Iris pigment epithelial cell (primary cell): ENCODE results near the gene SSUH2.
"Not testable (repeated sequence)": the region's sequence is repeated elsewhere in the genome, so short reads cannot be mapped to it uniquely, and the experiment has no call there.

Source experiments
- DNase-seq: peaks from one replicate; pipeline ENCODE4 v3.0.0-alpha.2; 2011; ENCODE audit warnings: low read depth

The SSUH2 gene

DNA sequence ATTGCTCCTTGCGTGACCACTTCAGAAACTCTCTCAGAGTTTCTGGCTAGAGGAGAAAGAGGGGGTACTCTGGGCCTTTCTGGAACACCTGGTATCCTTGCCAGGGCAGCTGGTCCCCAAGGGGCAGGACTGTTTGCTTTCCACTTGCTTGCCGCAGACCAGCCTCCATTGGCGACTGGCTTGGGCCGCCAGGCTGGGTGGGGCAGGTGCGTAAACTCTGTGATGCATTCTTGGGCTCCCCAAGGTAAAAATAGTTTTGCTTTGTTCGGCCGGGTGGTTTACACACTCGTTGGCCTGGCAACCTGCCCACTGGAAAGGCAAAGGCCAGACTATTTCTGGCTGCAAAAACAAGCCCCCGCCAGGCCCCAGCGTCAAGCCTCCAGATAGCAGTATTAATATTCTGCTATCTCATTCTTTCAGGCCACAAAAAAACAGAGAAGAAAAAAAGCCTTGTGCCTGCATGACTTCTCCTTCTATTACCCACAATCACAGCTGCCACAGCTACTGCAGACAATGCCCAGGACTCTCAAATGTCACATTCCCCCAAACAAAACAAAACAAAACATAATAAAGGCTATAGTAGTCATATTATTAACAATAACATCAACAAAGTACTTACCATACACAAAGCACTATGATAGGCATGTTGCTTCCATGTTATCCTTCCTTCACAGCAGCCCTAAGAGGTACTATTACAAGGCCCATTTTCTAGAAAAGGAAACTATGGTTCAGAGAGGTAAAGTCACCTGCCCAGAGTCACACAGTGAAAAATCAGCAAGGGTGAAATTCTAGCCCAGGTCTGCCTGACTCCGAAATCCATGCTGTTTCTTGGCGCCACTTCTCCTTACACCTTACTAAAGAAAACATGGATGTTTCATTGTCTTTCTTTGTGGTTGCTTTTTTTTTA is 14.0 kb upstream of the SSUH2 start:
- DNase-seq: peak; percentile 41

DNA sequence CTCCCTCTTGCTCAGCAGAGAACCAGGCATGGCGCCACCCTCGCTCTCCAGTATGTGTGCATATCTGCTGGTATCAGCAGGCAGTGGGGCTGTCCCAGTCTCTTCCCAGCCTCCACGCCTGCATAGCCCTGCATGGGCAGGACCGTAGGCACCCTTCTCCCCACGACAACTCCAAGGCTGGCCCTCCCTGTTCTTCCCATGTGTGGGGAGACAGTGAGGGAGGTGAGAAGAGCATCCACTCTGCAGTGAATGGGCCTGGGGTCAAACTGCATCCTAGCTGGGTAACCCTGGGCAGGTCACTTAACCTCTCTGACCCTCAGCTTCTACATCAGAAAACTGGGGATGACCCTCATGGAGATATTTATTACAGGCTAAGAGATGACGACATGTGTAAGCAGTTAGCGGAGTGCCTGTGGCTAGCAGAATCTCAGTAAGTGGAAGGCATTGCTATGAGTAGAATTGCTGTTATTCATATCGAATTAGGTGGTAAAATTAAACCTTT is 13.3 kb upstream of the SSUH2 start:
- no peak for DNase-seq

DNA sequence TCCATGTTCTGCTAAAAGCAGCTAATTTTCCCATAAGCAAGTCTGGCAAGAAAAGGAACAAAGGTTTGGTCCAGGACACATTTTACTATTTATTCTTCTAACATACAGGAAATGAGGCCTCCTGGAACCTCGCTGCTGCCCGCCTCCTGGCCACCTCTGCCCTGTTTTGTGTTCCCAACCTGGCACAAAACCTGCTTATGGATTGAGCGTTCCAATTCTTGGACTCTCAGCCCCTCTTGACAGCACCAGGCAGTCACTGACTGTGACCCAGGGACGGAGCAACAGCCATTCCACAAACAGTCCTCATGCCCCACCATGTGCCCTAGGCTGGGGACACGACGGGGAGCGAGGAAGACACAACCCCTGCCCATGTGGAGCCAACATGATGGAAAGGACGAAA is 11.6 kb upstream of the SSUH2 start:
- no peak for DNase-seq

DNA sequence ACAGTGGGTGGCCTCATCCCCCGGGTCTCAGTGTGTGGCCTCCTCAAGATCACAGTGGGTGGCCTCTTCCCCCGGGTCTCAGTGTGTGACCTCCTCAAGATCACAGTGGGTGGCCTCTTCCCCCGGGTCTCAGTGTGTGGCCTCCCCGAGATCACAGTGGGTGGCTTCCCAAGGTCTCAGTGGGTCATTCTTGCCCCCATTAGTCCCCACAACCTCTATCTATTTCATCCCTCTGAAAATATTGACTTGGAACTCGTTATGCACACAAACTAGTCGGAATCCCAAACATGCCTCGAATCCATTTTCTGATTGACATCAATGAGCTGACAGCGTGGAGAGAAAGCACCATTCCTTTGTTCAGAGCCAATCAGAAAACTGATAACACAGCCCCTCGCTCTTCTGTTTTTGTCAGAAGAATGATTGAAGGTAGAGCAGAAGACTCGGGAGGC is 10.8 kb upstream of the SSUH2 start:
- DNase-seq: no peak

DNA sequence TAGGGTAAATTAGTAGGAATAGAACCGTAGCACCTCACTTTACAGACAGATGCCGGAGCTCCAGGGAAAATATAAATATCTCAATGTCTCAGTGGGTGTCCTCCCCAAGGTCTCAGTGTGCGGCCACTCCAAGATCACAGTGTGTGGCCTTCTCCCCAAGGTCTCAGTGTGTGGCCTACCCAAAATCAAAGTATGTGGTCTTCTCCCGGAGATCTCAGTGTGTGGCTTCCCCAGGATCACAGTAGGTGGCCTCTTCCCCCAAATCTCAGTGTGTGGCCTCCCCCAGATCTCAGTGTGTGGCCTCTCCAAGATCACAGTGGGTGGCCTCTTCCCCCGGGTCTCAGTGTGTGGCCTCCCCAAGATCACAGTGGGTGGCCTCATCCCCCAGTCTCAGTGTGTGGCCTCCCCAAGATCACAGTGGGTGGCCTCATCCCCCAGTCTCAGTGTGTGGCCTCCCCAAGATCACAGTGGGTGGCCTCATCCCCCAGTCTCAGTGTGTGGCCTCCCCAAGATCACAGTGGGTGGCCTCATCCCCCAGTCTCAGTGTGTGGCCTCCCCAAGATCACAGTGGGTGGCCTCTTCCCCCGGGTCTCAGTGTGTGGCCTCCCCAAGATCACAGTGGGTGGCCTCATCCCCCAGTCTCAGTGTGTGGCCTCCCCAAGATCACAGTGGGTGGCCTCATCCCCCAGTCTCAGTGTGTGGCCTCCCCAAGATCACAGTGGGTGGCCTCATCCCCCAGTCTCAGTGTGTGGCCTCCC is 10.2 kb upstream of the SSUH2 start:
- not testable (repeated sequence) for DNase-seq

DNA sequence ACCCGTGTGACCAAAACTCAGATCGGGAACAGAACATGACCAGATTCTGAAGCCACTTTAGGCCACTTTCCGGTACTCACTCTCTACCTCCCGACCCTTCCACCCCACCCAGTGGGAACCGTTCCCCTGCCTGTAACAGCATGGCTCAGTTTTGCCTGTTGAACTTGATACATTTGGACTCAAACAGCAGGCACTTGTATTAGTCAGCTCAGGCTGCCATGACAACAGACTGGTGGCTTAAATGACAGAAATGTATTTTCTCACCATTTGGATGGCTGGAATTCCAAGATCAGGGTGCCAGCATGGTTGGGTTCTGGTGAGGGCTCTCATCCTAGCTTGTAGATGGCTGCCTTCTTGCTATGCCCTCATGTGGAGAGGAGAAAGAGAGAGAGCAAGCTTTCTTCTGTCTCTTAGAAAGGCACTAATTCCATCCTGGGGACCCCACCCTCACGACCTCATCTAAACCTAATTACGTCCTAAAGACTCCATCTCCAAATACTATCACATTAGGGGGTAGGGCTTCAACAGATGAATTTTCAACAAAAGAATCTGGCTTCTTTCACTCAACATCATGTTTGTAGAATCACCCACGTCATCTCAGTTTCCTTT is 9.3 kb upstream of the SSUH2 start:
- DNase-seq: no peak

DNA sequence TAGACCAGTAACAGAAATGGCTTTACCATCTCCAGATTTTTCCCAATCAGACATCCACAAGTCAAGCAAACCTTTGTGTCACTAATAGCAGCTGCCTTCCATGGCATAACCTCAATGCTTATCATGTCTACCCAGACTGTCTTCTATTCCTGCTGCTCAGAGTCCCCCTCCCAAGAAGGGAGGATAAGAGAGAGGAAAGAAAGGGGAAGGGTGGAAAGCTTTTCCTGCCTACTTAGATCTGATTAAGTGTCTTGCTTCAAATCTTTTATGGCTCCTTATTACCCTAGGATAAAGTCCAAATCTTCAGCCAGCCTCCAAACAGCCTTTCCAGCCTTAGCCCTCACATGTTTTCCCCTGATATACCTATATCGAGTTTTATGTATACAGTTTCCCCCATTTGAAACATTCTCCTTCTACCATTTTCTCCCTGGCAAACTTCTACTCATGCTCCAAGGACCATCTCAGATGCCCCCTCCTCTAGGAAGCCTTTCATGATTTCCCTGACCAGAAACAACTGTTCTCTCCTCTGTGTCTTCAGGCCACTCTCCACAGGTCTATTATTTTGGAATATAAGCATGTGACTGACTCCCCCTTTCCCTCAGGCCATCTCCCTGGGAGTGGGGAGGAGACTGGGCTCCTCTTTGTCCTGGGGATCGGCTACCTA is 7.9 kb upstream of the SSUH2 start:
- no peak for DNase-seq

DNA sequence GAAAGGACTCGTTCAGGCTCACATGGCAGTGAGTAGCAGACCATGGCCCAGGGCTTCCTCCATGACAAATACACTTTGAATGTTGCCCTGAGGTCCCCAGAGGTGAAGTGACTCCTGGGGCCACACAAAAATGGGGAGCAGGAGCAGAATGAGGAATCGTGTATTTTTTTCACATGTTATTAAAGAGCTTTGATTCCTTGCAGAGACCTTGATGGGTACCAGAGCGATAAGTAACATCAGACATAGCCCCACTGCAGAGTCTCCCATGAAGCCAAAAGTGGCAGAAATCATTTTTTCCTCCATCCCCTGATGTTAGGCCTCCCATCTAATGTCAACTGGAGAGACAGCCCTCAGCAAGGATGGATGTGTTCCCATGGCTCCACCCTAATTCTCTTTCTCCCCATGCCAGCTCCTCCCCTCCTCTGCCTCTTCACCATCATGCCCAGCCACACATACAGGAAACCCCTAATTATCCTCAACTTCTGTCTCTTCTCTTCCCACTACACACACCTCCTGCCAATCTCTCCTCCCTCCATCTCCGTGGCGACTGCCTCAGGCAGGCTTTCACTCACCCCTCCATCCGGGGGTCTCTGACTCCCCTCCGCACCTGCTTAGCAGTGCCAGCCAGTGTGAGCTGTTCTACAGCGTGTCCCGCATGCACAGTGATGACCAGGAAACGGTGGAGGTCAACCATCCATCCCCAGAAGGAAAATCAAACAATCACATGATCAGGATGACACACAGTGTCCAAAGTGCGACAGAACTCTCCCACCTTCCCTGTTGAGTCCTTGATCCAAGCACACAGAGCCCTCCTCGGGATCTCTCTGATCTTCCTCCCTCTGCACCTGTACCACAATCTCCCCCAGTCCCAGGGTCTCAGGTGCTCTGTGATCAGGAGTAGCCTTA is 7.1 kb upstream of the SSUH2 start:
- DNase-seq: no peak

DNA sequence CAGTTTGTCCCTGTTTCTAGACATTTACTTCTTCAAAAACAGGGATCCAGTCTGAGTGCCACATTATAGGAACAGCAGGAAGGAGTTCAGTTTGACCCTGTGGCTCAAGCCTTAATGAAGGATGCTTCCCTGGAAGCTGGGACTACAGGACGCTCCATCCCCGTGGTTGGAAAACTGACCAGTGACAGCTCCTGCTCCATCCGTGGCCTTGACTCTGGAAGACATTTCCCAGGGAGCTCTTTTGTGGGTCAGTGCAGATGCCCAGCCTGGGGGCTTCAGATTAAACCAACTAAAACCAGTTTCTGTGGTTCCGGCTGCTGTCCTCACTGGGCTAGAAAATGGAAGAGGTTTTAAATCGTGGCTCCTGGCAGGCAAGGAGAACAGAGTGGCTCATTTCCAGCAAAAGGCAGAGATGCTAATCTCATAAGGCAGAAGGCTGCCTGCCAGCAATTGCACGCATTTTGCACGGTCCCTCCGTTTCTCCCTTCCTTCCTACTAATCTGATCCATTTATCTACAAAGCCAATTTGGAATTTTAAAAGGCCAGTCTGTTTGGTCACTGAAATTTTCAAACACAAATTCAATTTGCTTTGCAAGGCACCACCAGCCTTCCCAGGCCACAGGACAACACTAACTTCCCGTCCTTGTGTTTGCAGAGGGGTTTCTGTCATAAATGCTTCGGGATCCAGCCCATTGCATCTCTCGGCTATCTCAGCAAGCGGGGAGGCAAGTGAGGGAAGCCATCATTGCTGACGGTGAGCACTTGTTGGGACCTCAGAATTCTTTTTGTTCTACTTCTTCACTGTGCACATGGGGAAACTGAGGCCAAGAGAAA is 6.2 kb upstream of the SSUH2 start:
- DNase-seq: no peak

DNA sequence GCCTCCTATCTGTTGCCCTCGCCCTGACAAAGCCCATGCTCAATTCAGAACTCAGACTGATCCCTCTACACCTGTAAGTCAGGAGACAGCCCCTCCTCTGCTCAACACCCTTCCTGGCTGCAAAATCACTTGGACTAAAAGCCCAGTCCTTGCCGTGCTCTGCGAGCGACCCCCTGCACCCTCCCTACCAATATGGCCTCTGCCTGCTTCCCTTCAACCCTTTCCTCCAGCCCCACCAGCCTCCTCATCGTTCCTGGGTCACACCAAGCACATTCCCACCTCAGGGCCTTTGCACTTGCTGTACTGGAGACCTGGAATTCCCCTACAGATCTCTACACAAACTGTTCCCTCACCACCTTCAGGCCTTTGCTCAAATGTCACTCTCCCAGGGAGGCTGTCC is 5.2 kb upstream of the SSUH2 start:
- DNase-seq: no peak

DNA sequence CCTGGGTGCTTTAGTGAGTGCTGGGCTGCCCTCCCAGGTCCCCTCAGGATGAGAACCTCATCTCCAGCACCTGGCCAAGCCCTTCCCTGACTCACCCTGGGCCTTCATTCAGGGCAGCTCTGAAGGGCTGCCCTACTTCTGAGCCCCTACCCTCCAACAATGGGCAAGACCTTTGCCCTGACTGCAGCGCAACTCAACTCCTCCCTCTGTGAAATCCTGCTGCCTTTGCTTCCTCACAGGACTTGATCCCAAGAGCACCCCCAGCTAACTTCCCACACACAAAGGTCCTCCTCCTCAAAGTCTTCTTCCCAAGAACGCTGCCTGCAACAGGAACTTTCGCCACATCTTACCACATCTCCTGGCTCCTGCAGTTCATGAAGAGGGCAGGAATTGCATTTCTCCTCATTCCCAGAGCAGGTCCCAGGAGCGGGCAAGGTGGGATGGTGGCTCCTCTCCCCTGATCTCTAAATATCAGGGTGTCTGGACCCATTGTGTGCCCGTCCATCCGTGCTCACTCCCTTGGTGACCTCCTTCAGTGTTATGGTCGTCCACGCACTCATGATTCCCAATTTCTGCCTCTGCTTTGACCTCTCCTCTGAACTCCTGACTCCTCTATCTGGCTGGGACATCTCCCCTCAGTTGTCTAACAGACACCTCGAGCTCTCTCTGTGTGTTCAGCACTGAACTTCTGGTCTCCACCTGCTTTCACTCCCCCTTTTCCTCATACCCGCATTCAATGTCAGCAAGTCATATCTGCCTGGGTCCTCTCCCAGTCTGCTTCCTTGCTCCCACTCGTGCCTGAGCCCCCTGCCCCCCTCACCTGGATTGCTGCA is 4.5 kb upstream of the SSUH2 start:
- no peak for DNase-seq

DNA sequence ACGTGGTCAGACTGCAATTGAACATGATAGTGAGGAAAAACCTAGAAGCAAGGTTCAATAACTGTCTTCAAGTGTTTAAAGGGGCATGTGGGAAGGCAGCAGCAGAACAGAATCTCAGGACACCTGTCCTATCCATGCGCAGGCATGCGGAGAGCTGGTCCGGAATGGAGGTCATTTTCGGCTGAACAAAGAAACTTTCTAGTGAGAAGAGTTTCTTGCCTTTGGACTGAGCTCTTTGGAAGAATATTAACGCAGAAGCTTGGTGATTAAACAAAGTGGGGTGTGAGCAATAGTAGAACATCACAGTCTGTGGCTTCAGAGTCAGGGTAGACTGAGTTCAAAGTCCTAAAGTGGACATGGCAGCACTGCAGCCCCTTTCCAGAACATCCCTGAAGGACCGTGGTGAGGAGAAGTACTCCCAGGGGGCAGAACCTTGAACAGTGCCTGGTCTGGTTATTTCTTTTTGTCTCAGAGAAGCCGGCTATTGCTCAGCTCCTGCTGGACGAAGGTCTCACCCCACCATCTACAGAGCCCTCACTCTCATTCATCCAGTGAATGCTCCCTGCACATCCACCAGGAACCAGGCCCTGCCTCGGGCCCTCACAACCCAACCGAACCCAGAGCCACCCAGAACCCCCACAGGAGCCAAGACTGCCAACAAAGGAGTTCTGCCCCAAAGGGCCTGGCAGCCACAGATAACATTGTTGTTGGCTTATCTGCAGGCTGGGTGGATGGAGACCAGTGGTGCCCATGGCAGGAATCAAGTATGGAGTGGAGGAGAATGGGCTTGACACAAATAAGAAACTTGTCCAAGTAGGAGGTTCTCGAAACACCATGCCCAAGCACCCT is 2.8 kb upstream of the SSUH2 start:
- DNase-seq: no peak

DNA sequence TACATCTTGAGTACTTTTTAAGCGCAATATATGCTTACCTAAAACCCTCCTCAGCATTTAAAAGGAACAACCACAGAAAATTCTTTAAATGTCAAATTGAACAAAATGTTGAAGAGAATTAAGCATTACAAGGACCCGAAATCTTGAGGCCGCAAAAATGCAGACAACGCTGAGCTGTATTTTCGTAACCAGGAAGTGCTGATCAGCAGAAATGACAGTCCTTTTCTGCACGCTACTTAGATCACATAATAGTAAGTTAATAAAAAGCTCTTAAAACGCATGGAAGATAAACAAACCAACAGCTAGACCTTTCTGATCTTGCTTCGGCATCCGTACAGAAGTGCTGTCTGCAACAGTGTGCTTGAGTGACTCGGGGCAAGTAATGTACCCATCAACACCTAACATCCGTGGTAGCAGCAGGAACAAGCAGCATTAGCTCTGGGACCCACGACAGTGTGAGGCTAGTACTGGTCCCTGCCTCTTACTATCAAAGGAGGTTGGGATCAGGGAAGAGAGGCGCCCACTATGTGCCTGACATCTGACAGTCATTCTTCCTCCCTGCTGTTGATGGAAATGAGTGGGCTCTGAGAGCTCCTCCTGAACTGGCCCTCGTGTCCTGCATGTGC is 1.8 kb upstream of the SSUH2 start:
- no peak for DNase-seq

DNA sequence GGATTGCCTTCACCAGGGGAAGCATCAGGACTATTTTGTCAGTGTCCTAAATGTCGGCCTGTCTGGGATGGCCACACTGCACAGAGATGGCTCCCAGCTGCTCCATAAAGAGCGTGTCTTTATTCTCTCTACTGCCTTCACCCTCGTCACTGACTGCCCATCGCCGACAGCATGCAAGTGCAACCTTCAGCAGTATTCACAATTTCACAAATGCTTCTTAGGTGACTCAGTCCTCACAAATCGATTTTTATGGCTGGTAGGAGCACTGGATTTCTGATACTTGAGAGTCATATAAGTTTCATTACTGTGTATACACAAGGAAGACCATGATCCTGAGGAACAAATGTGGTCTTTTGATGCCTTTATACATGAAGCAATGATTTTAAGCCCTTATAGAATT is 1.1 kb upstream of the SSUH2 start:
- no peak for DNase-seq

DNA sequence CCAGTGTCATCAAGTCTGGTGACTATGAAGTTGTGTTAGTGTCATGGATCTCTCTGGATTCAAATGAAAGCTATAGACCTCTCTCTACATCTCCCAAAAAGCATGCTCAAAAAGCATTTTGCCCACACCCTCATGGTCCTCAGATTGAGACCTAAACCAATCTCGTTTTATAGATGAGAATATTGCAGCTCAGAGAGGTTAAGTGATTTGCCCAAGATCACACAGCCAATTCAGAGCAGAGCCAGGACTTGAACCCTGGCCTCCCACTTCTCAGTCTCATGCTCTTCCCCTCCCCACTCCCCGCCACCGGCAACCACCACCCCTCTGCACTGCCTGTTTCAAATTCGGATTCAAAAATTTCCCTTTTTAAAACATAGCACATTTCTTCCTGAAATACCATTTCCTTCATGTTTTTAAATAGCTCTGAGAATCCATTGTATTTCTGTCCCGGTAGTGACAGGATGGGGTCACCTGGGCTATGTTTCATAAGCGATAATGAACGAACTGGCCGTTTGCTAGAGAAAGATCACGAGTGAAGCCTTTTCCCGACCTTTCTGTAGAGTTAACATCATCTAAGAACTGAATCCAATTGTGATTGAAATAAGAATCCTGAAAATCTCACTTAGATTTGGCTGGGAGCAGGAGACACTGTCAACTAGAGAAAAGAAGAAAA is 769 bp downstream of the SSUH2 start:
- no peak for DNase-seq

DNA sequence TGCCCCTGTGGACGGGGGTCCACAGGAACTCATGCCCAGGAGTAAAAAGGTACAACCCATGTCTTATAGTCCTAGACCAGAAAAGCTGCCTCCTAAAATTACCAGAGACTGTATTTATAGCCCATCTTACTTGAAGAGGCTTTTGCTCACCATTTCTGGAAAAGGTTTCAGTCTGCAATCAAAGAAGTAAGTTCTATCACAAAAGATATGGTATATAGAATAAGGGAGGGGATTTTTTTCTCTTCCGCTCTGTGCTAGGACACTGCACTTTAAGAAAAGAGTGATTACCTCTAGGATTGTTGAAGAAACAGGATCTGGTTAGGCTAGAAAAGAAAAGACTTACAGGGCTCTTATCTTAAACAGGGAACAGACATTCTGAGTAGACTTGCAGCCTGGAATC is 2.6 kb downstream of the SSUH2 start:
- DNase-seq: no peak

DNA sequence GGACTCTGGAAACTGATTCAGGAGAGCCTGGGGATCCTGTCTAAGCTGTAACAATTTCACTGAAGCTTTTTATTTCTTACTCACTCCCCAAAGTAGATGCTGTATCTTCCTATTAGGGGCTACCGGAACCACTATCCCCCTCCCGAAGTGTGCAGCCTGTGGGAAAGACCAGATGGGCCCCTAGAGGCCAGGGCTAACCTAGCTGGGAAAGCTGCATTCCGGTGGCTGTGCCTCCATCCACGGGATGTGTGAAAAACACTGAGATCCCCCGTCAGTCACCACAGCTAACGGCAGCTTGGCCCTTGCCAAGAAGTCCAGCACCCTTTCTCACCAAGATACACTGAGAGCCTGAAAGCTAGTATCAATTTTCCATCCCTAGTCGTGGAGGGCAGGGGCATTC is 3.1 kb downstream of the SSUH2 start:
- no peak for DNase-seq
